ENCODE measurements around the gene TNS4. TPM values are rescaled to one million over a fixed set of nuclear protein-coding genes. Genes with fewer than 3 reads are reported as not detected.

Gene TNS4
- total RNA-seq, 2 experiments from 2014 or later = 0.22 to 0.97 TPM

- Histone ChIP-seq H3K4me1 (ENCODE audit: insufficient read depth, low read length, poor library complexity, severe bottlenecking) (no peaks in the 10 kb centered on the region), H3K4me2 (ENCODE audit: low read length) (no peak overlapping the region), H4K20me1 (ENCODE audit: insufficient read depth, low read length) (no peaks in the 10 kb centered on the region), H2AFZ (ENCODE audit: low read length) (no peak overlapping the region), H3K4me3 (ENCODE audit: low read depth, low read length, poor library complexity, severe bottlenecking) (no peak overlapping the region), H3K9me3 (ENCODE audit: low read length) (no peaks in the 10 kb centered on the region), H3K9me2 (ENCODE audit: insufficient read depth, low read length) (no peaks in the 10 kb centered on the region), H3K27ac (ENCODE audit: low read depth, low read length, poor library complexity, severe bottlenecking) (no peak overlapping the region), H3K79me2 (ENCODE audit: insufficient read depth, low read depth, low read length) (no peaks in the 10 kb centered on the region), H3K36me3 (ENCODE audit: insufficient read depth, low read length) (no peaks in the 10 kb centered on the region)
- no TSS peak for BruUV-seq (replicated peaks)
- intact Hi-C loops (cut with micrococcal nuclease; ENCODE audit: unreplicated experiment) = no loop called here
- TF ChIP-seq CTCF (conservative IDR thresholded peaks at IDR 0.05; ENCODE audit: low read length) = no peak
- TF ChIP-seq EZH2phosphoT487 (IDR thresholded peaks at IDR 0.05; ENCODE audit: borderline replicate concordance, low read depth, low read length) = no peak
- CTCF ChIA-PET (ENCODE audit: unreplicated experiment) = no interaction called here
- POLR2A ChIA-PET = no interaction called here
- DNase-seq (ENCODE audit: low spot score) = no peak
Observed at GRCh38 chr17:40457369-40457768, 44.1 kb downstream of the TNS4 start.

GRCh38 chr17:40456396-40456951 is 44.9 kb downstream of the TNS4 start:
- H3K9me2 ChIP-seq (ENCODE audit: insufficient read depth, low read length) = no peaks in the 10 kb centered on the region
- no peak for DNase-seq (ENCODE audit: low spot score)
- H3K4me1 ChIP-seq (ENCODE audit: insufficient read depth, low read length, poor library complexity, severe bottlenecking) = no peaks in the 10 kb centered on the region
- ChIA-PET CTCF (ENCODE audit: unreplicated experiment) (interaction anchor here (0.6 kb wide), 1 partner anchor 41 kb away, joined by 3 read pairs; no protein-coding TSS in a partner anchor), POLR2A (interaction anchor here (0.6 to 1.2 kb wide), 3 partner anchors 11 to 381 kb away, joined by 3 to 7 read pairs (median 3); no protein-coding TSS in a partner anchor)
- no peak overlapping the region for H2AFZ ChIP-seq (ENCODE audit: low read length)
- no peaks in the 10 kb centered on the region for H3K79me2 ChIP-seq (ENCODE audit: insufficient read depth, low read depth, low read length)
- TF ChIP-seq CTCF (conservative IDR thresholded peaks at IDR 0.05; ENCODE audit: low read length) (no peak), EZH2phosphoT487 (IDR thresholded peaks at IDR 0.05; ENCODE audit: borderline replicate concordance, low read depth, low read length) (no peak)
- intact Hi-C loops (cut with micrococcal nuclease; ENCODE audit: unreplicated experiment) = no loop called here
- no peaks in the 10 kb centered on the region for H3K36me3 ChIP-seq (ENCODE audit: insufficient read depth, low read length)
- no peak overlapping the region for H3K4me2 ChIP-seq (ENCODE audit: low read length)
- H3K4me3 ChIP-seq (ENCODE audit: low read depth, low read length, poor library complexity, severe bottlenecking) = no peak overlapping the region
- no peaks in the 10 kb centered on the region for H3K9me3 ChIP-seq (ENCODE audit: low read length)
- no peak overlapping the region for H3K27ac ChIP-seq (ENCODE audit: low read depth, low read length, poor library complexity, severe bottlenecking)
- H4K20me1 ChIP-seq (ENCODE audit: insufficient read depth, low read length) = no peaks in the 10 kb centered on the region
- BruUV-seq (replicated peaks) = no TSS peak

- Histone ChIP-seq H3K36me3 (ENCODE audit: insufficient read depth, low read length) (no peaks in the 10 kb centered on the region), H3K79me2 (ENCODE audit: insufficient read depth, low read depth, low read length) (no peaks in the 10 kb centered on the region), H3K4me1 (ENCODE audit: insufficient read depth, low read length, poor library complexity, severe bottlenecking) (no peaks in the 10 kb centered on the region), H3K4me2 (ENCODE audit: low read length) (no peak overlapping the region), H4K20me1 (ENCODE audit: insufficient read depth, low read length) (no peaks in the 10 kb centered on the region), H3K4me3 (ENCODE audit: low read depth, low read length, poor library complexity, severe bottlenecking) (no peak overlapping the region), H3K9me2 (ENCODE audit: insufficient read depth, low read length) (no peaks in the 10 kb centered on the region), H3K27ac (ENCODE audit: low read depth, low read length, poor library complexity, severe bottlenecking) (no peak overlapping the region), H2AFZ (ENCODE audit: low read length) (no peak overlapping the region), H3K9me3 (ENCODE audit: low read length) (no peaks in the 10 kb centered on the region)
- no peak for DNase-seq (ENCODE audit: low spot score)
- ChIA-PET POLR2A (no interaction called here), CTCF (ENCODE audit: unreplicated experiment) (no interaction called here)
- TF ChIP-seq CTCF (conservative IDR thresholded peaks at IDR 0.05; ENCODE audit: low read length) (no peak), EZH2phosphoT487 (IDR thresholded peaks at IDR 0.05; ENCODE audit: borderline replicate concordance, low read depth, low read length) (no peak)
- no TSS peak for BruUV-seq (replicated peaks)
- intact Hi-C loops (cut with micrococcal nuclease; ENCODE audit: unreplicated experiment) = no loop called here
Observed at GRCh38 chr17:40454613-40454995, 46.8 kb downstream of the TNS4 start.
